HCT116 (cell line): ENCODE measurements around the gene REG1A. TPM values are rescaled to one million over a fixed set of nuclear protein-coding genes. Genes with fewer than 3 reads are reported as not detected.

Source experiments
- ATAC-seq: fragments of 200-7000 bp; cut with Tn5 transposase; 2 replicates; pipeline ENCODE4 v1.9.1; 2020; ENCODE audit warnings: mild to moderate bottlenecking, moderate library complexity
- BruUV-seq: library from RNA; stranded (reverse); fragments of 400-500 nt; replicated peaks from 2 replicates; lab custom pipeline; 2021; lab: Mats Ljungman, UMichigan
- CTCF ChIA-PET: fragments of 300-600 bp; sonication (Branson Sonifier 250); formaldehyde crosslinking; loops from one replicate; lab custom pipeline; 2021; ENCODE audit warnings: antibody characterized with exemption; lab: Charles Lee
- POLR2A ChIA-PET: fragments of 300-600, 350-600 bp; sonication (Branson Sonifier 250); formaldehyde crosslinking; loops from one replicate; lab custom pipeline; 2021; ENCODE audit warnings: antibody characterized with exemption; lab: Charles Lee
- RAD21 ChIA-PET, 2 experiments: fragments of 300-600 bp; sonication (Branson Sonifier 250); formaldehyde crosslinking; loops; one replicate each; lab custom pipeline; 2023; ENCODE audit warnings: low total read pairs in 2 of 2; ENCODE audit not compliant: uncharacterized antibody in 2 of 2, unreplicated experiment in 2 of 2, low non-redundant PET in 1 of 2; lab: Charles Lee
- DNase-seq: peaks from one replicate; pipeline ENCODE4 v3.0.0-alpha.2; 2010; ENCODE audit warnings: low read depth, low spot score
- H2AFZ ChIP-seq: fragments of 200-600 bp; shearing (Covaris generic), sonication (generic); 2 replicates; pipeline ENCODE4 v1.6.1; 2017; ENCODE audit warnings: low read depth, mixed run types, mixed read lengths, antibody characterized with exemption, low read length; ENCODE audit not compliant: poor library complexity, severe bottlenecking
- H3K27ac ChIP-seq: 2 replicates; pipeline ENCODE4 v1.5.1; 2012; ENCODE audit warnings: low read depth, low read length
- H3K27me3 ChIP-seq: fragments of 200-600 bp; sonication (generic); 2 replicates; pipeline ENCODE4 v1.6.1; 2016; ENCODE audit warnings: mixed run types, low read length, mixed read lengths; ENCODE audit not compliant: insufficient read depth
- H3K36me3 ChIP-seq, 2 experiments: fragments of 200-500 bp in 1 of 2; fragments of 200-600 bp in 1 of 2; sonication (Bioruptor generic) in 1 of 2; sonication (generic) in 1 of 2; 2 replicates each; pipeline versions ENCODE4 v1.5.1 to v1.6.1; 2014 to 2016; ENCODE audit warnings: low read length in 2 of 2, inconsistent platforms in 1 of 2, mixed read lengths in 1 of 2, mixed run types in 1 of 2; ENCODE audit not compliant: insufficient read depth in 2 of 2, control insufficient read depth in 1 of 2
- H3K4me1 ChIP-seq, 2 experiments: fragments of 200-600 bp in 1 of 2; sonication (generic) in 1 of 2; 2 replicates each; pipeline versions ENCODE4 v1.5.1 to v1.6.1; 2012 to 2017; ENCODE audit warnings: low read length in 2 of 2, inconsistent platforms in 1 of 2, mild to moderate bottlenecking in 1 of 2, mixed read lengths in 1 of 2, mixed run types in 1 of 2, moderate library complexity in 1 of 2; ENCODE audit not compliant: insufficient read depth in 2 of 2, control insufficient read depth in 1 of 2
- H3K4me2 ChIP-seq: fragments of 200-600 bp; sonication (generic); 2 replicates; pipeline ENCODE4 v1.6.1; 2017; ENCODE audit warnings: mixed run types, low read length, mixed read lengths
- H3K4me3 ChIP-seq, 2 experiments: fragments of 200-600 bp in 1 of 2; sonication (generic) in 1 of 2; replicated peaks in 1 of 2; 2 replicates each; pipeline ENCODE4 v1.5.1; 2011 to 2016; ENCODE audit warnings: low read length in 2 of 2, control low read depth in 1 of 2, low read depth in 1 of 2, mild to moderate bottlenecking in 1 of 2, mixed read lengths in 1 of 2, mixed run types in 1 of 2
- H3K79me2 ChIP-seq: fragments of 200-600 bp; sonication (generic); 2 replicates; pipeline ENCODE4 v1.6.1; 2017; ENCODE audit warnings: mild to moderate bottlenecking, mixed run types, low read length, moderate library complexity, mixed read lengths; ENCODE audit not compliant: insufficient read depth
- H3K9ac ChIP-seq: fragments of 200-600 bp; sonication (generic); 2 replicates; pipeline ENCODE4 v1.6.1; 2016; ENCODE audit warnings: low read length, mixed read lengths
- H3K9me2 ChIP-seq: fragments of 200-600 bp; sonication (generic), shearing (Covaris generic); 2 replicates; pipeline ENCODE4 v1.6.1; 2017; ENCODE audit warnings: mixed run types, mild to moderate bottlenecking, moderate library complexity; ENCODE audit not compliant: insufficient read depth
- H3K9me3 ChIP-seq, 2 experiments: fragments of 200-500 bp in 1 of 2; fragments of 200-600 bp in 1 of 2; sonication (Bioruptor generic) in 1 of 2; sonication (generic) in 1 of 2; 2 replicates each; pipeline ENCODE4 v1.6.1; 2014 to 2017; ENCODE audit warnings: low read length in 2 of 2, mixed read lengths in 2 of 2, inconsistent platforms in 1 of 2, low read depth in 1 of 2, mild to moderate bottlenecking in 1 of 2, mixed run types in 1 of 2, moderate library complexity in 1 of 2; ENCODE audit not compliant: control insufficient read depth in 1 of 2, insufficient read depth in 1 of 2
- H4K20me1 ChIP-seq: fragments of 200-600 bp; sonication (generic), shearing (Covaris generic); 2 replicates; pipeline ENCODE4 v1.6.1; 2017; ENCODE audit warnings: mixed run types, mild to moderate bottlenecking, moderate library complexity; ENCODE audit not compliant: insufficient read depth
- EGR1 ChIP-seq: IDR thresholded peaks from 2 replicates; pipeline ENCODE4 v1.6.1; 2012; ENCODE audit warnings: low read depth
- ELF1 ChIP-seq: IDR thresholded peaks from 2 replicates; pipeline ENCODE4 v1.6.1; 2012; ENCODE audit warnings: low read depth, borderline replicate concordance
- EZH2 ChIP-seq: fragments of 200-600 bp; sonication (generic); IDR thresholded peaks from 2 replicates; pipeline ENCODE4 v1.6.1; 2017; ENCODE audit warnings: antibody characterized with exemption, mixed run types
- EZH2phosphoT487 ChIP-seq: fragments of 200-600 bp; IDR thresholded peaks from 2 replicates; pipeline ENCODE4 v1.6.1; 2018; ENCODE audit warnings: antibody characterized with exemption, borderline replicate concordance
- FOSL1 ChIP-seq: IDR thresholded peaks from 2 replicates; pipeline ENCODE4 v1.6.1; 2012; ENCODE audit warnings: low read depth
- JUND ChIP-seq: IDR thresholded peaks from 2 replicates; pipeline ENCODE4 v1.6.1; 2012
- POLR2A ChIP-seq: IDR thresholded peaks from 2 replicates; pipeline ENCODE4 v1.7.0; 2011; ENCODE audit warnings: borderline replicate concordance; ENCODE audit not compliant: insufficient read depth, insufficient read length; ENCODE audit errors: extremely low read depth
- POLR2AphosphoS5 ChIP-seq: IDR thresholded peaks from 2 replicates; pipeline ENCODE4 v1.6.1; 2011; ENCODE audit warnings: mild to moderate bottlenecking, low read depth, low read length, moderate library complexity
- RAD21 ChIP-seq: IDR thresholded peaks from 2 replicates; pipeline ENCODE4 v1.6.1; 2012; ENCODE audit warnings: low read depth, mild to moderate bottlenecking
- SIN3A ChIP-seq: IDR thresholded peaks from 2 replicates; pipeline ENCODE4 v1.6.1; 2012; ENCODE audit warnings: low read depth
- SP1 ChIP-seq: IDR thresholded peaks from 2 replicates; pipeline ENCODE4 v1.6.1; 2012; ENCODE audit warnings: low read depth
- SRF ChIP-seq: IDR thresholded peaks from 2 replicates; pipeline ENCODE4 v1.6.1; 2012; ENCODE audit warnings: low read depth
- TCF7L2 ChIP-seq: IDR thresholded peaks from 2 replicates; pipeline ENCODE4 v1.7.0; 2011; ENCODE audit warnings: borderline replicate concordance, inconsistent platforms; ENCODE audit not compliant: insufficient read depth, insufficient read length; ENCODE audit errors: extremely low read depth
- ZFX ChIP-seq: fragments of 450-650 bp; IDR thresholded peaks from 2 replicates; pipeline ENCODE4 v1.6.1; 2017
- ZNF274 ChIP-seq: fragments of 200-500 bp; sonication (Bioruptor generic); IDR thresholded peaks from 2 replicates; pipeline ENCODE4 v1.6.1; 2014; ENCODE audit warnings: mild to moderate bottlenecking, low read depth, low read length, inconsistent platforms
- intact Hi-C: fragments of 100-400 bp; cut with micrococcal nuclease; formaldehyde crosslinking; loops from 2 replicates; pipeline ENCODE4 v1.10.0; 2022
- total RNA-seq: library from RNA; stranded (reverse); gene quantifications from one replicate; pipeline ENCODE4 v1.2.1, GENCODE V29; 2021; ENCODE audit not compliant: unreplicated experiment
- TF ChIP-seq, protein P1 (sequence below), 3 experiments: fragments of 200-600 bp in 1 of 3; sonication (generic) in 1 of 3; IDR thresholded peaks in 2 of 3; conservative IDR thresholded peaks in 1 of 3; 2 replicates each; pipeline ENCODE4 v1.5.1; 2012 to 2017; ENCODE audit warnings: low read depth in 2 of 3, low read length in 2 of 3, antibody characterized with exemption in 1 of 3, borderline replicate concordance in 1 of 3, control low read depth in 1 of 3, mild to moderate bottlenecking in 1 of 3, mixed read lengths in 1 of 3, mixed run types in 1 of 3, moderate library complexity in 1 of 3; ENCODE audit not compliant: insufficient read depth in 1 of 3
- TF ChIP-seq, protein P2 (sequence below): IDR thresholded peaks from 2 replicates; pipeline ENCODE4 v1.6.1; 2012; ENCODE audit warnings: low read depth
- TF ChIP-seq, protein P3 (sequence below): IDR thresholded peaks from 2 replicates; pipeline ENCODE4 v1.6.1; 2012

REG1A gene
- total RNA-seq, 1 experiment from 2014 or later: 5.2 TPM

DNA sequence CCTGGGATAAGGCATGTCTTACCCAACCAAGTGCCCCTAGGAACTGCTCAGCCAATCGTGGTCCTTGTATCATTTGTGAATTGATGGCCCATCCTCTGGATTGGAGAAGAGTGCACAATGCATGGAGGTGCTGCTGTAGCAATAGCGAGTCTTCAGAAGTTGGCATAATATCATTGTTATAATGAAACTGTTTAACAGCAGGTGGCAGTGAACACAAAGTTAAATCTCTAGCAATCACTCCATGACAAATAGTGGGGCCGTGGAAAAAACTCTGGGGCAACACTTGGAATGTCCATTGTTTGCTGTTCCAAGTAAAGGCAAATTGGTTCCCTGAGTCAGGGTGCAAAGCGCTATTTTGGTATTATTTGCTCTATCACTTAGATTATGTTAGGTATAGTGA is 11.4 kb downstream of the REG1A start:
- CTCF ChIA-PET: no interaction called here
- Histone ChIP-seq H3K9me2 (no peaks in the 10 kb centered on the region), H3K27ac (no peak overlapping the region), H3K4me2 (no peak overlapping the region), H3K79me2 (no peaks in the 10 kb centered on the region), H3K9ac (no peak overlapping the region), H3K27me3 (no peaks in the 10 kb centered on the region), H3K4me1 (no peaks in the 10 kb centered on the region), H4K20me1 (no peaks in the 10 kb centered on the region), H2AFZ (no peak overlapping the region), H3K36me3 (no peaks in the 10 kb centered on the region), H3K9me3 (peaks cover 3 to 43% of the 10 kb centered on the region in 2 experiments; a peak in 2 of 4 replicates), H3K4me3 (no peak overlapping the region)
- RAD21 ChIA-PET: no interaction called here
- DNase-seq: no peak
- POLR2A ChIA-PET: no interaction called here
- no peak for TF ChIP-seq SP1
- TF ChIP-seq TCF7L2: no peak
- TF ChIP-seq SIN3A: no peak
- TF ChIP-seq SRF: no peak
- TF ChIP-seq JUND: no peak
- no peak for TF ChIP-seq ZNF274
- TF ChIP-seq EGR1: no peak
- no peak for TF ChIP-seq EZH2
- TF ChIP-seq, protein P1, sequence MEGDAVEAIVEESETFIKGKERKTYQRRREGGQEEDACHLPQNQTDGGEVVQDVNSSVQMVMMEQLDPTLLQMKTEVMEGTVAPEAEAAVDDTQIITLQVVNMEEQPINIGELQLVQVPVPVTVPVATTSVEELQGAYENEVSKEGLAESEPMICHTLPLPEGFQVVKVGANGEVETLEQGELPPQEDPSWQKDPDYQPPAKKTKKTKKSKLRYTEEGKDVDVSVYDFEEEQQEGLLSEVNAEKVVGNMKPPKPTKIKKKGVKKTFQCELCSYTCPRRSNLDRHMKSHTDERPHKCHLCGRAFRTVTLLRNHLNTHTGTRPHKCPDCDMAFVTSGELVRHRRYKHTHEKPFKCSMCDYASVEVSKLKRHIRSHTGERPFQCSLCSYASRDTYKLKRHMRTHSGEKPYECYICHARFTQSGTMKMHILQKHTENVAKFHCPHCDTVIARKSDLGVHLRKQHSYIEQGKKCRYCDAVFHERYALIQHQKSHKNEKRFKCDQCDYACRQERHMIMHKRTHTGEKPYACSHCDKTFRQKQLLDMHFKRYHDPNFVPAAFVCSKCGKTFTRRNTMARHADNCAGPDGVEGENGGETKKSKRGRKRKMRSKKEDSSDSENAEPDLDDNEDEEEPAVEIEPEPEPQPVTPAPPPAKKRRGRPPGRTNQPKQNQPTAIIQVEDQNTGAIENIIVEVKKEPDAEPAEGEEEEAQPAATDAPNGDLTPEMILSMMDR (IDR thresholded peaks at IDR 0.05 in 2 of 3, conservative IDR thresholded peaks at IDR 0.05 in 1 of 3; ENCODE audit: borderline replicate concordance in 1 of 3, insufficient read depth in 1 of 3, low read depth in 2 of 3, low read length in 2 of 3): no peak
- TF ChIP-seq, protein P2, sequence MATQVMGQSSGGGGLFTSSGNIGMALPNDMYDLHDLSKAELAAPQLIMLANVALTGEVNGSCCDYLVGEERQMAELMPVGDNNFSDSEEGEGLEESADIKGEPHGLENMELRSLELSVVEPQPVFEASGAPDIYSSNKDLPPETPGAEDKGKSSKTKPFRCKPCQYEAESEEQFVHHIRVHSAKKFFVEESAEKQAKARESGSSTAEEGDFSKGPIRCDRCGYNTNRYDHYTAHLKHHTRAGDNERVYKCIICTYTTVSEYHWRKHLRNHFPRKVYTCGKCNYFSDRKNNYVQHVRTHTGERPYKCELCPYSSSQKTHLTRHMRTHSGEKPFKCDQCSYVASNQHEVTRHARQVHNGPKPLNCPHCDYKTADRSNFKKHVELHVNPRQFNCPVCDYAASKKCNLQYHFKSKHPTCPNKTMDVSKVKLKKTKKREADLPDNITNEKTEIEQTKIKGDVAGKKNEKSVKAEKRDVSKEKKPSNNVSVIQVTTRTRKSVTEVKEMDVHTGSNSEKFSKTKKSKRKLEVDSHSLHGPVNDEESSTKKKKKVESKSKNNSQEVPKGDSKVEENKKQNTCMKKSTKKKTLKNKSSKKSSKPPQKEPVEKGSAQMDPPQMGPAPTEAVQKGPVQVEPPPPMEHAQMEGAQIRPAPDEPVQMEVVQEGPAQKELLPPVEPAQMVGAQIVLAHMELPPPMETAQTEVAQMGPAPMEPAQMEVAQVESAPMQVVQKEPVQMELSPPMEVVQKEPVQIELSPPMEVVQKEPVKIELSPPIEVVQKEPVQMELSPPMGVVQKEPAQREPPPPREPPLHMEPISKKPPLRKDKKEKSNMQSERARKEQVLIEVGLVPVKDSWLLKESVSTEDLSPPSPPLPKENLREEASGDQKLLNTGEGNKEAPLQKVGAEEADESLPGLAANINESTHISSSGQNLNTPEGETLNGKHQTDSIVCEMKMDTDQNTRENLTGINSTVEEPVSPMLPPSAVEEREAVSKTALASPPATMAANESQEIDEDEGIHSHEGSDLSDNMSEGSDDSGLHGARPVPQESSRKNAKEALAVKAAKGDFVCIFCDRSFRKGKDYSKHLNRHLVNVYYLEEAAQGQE: no peak
- no peak for TF ChIP-seq POLR2A
- TF ChIP-seq, protein P3, sequence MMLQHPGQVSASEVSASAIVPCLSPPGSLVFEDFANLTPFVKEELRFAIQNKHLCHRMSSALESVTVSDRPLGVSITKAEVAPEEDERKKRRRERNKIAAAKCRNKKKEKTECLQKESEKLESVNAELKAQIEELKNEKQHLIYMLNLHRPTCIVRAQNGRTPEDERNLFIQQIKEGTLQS: no peak
- TF ChIP-seq FOSL1: no peak
- no peak for TF ChIP-seq ZFX
- no peak for TF ChIP-seq EZH2phosphoT487
- TF ChIP-seq RAD21: no peak
- no peak for TF ChIP-seq POLR2AphosphoS5
- no peak for TF ChIP-seq ELF1
- no peak for ATAC-seq
- no TSS peak for BruUV-seq
- intact Hi-C loops: no loop called here
